ENCODE data around the gene IZUMO1. TPM values are rescaled to one million over a fixed set of nuclear protein-coding genes. Genes with fewer than 3 reads are reported as not detected.

IZUMO1 gene
- total and polyA plus RNA-seq, 3 donors from 2014 or later: 10.5 to 32.8 (median 28.9) TPM

DNA sequence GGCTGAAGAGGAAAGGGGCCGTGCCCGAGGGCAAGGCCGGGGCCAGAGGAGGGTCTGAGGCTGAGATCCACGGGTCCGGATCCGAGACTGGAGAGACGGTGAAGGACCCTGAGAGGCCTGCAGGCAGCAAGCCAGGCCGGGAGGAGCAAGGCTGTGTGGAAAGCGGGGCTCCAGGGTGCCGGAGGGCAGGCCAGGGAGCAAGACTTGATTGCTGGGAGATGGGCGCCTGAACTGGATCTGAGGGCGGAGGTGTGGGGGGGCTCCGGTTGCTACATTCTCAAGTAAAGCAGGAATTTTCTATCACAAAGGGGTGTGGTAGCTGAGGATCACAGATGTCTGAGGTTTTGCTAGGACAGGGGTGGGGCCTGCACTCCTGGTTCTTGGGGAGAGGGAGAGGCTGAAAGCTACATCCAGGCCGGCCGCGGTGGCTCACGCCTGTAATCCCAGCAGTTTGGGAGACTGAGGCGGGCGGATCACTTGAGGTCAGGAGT lies 31.0 kb downstream of the IZUMO1 start:
- H3K27ac ChIP-seq: peak overlapping the region; percentile 81 to 85
- no peaks in the 10 kb centered on the region for H3K27me3 ChIP-seq
- TF ChIP-seq, protein P1, sequence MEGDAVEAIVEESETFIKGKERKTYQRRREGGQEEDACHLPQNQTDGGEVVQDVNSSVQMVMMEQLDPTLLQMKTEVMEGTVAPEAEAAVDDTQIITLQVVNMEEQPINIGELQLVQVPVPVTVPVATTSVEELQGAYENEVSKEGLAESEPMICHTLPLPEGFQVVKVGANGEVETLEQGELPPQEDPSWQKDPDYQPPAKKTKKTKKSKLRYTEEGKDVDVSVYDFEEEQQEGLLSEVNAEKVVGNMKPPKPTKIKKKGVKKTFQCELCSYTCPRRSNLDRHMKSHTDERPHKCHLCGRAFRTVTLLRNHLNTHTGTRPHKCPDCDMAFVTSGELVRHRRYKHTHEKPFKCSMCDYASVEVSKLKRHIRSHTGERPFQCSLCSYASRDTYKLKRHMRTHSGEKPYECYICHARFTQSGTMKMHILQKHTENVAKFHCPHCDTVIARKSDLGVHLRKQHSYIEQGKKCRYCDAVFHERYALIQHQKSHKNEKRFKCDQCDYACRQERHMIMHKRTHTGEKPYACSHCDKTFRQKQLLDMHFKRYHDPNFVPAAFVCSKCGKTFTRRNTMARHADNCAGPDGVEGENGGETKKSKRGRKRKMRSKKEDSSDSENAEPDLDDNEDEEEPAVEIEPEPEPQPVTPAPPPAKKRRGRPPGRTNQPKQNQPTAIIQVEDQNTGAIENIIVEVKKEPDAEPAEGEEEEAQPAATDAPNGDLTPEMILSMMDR (IDR thresholded peaks at IDR 0.05): no peak
- intact Hi-C loops (cut with DNase I; ENCODE audit: low total_unique reads): no loop called here
- 23 to 29% methylated on average over 13 to 16 of the region's 19 CpGs for WGBS, 2 donors
- no peaks in the 10 kb centered on the region for H3K36me3 ChIP-seq (ENCODE audit: low read depth, missing control alignments)
- peaks cover 58% of the 10 kb centered on the region for H3K4me1 ChIP-seq
- peak overlapping the region; percentile 26 to 65 for H3K4me3 ChIP-seq
- DNase-seq: peak; percentile 51
- no peaks in the 10 kb centered on the region for H3K9me3 ChIP-seq

DNA sequence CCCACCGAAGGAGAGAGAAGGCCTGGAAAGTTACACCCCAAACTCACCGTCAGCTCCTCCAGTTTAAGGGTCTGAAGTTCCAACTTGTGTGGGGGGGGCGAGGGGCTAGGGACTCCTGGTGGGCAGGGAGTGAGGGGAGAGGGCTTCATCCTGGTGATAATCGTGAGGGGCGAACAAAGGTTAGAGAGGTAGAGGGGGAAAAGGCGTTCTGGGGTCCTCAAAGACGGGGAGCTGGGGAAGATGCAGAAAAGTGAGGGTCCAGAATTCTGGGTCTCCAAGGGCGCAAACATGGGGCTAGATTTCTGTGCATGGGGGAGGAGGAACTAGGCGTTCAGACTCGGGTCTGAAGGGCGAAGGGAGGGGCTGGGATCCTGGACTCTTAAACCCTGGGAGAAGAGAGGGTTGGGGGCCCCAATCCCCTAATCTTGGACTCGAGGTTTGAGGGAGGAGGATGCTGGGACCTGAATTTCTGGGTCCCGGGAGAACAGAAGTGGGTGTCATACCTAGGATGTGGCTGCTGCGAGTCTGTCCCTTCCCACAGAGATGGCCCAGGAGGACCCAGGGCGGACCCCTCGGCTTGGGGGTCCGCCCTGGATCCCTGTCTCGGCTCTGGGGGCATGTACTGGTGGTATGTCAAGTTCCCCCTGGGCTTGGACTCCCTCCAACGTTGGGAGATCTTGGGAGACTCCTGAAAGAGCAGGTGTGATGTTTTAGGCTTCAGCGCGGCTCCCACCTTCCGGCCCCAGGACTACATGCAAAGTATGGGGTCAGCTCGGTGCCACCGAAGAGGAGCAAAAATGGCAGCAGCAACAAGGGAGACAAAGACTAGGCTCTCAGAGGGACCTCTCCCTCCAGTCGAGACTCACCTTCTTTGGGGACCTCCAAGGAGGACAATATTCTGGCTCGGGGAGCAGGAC lies 31.7 kb downstream of the IZUMO1 start:
- peak overlapping the region; percentile 50 to 65 for H3K4me3 ChIP-seq
- no peaks in the 10 kb centered on the region for H3K36me3 ChIP-seq (ENCODE audit: low read depth, missing control alignments)
- no peaks in the 10 kb centered on the region for H3K9me3 ChIP-seq
- no peak for DNase-seq
- 20 to 23% methylated on average over 22 to 26 of the region's 26 CpGs for WGBS, 2 donors
- H3K27me3 ChIP-seq: no peaks in the 10 kb centered on the region
- H3K4me1 ChIP-seq: peaks cover 54% of the 10 kb centered on the region
- peak overlapping the region; percentile 81 to 85 for H3K27ac ChIP-seq
- TF ChIP-seq POLR2A (IDR thresholded peaks at IDR 0.05): no peak
- TF ChIP-seq, protein P1 (IDR thresholded peaks at IDR 0.05): no peak
- intact Hi-C loops (cut with DNase I; ENCODE audit: low total_unique reads): no loop called here

DNA sequence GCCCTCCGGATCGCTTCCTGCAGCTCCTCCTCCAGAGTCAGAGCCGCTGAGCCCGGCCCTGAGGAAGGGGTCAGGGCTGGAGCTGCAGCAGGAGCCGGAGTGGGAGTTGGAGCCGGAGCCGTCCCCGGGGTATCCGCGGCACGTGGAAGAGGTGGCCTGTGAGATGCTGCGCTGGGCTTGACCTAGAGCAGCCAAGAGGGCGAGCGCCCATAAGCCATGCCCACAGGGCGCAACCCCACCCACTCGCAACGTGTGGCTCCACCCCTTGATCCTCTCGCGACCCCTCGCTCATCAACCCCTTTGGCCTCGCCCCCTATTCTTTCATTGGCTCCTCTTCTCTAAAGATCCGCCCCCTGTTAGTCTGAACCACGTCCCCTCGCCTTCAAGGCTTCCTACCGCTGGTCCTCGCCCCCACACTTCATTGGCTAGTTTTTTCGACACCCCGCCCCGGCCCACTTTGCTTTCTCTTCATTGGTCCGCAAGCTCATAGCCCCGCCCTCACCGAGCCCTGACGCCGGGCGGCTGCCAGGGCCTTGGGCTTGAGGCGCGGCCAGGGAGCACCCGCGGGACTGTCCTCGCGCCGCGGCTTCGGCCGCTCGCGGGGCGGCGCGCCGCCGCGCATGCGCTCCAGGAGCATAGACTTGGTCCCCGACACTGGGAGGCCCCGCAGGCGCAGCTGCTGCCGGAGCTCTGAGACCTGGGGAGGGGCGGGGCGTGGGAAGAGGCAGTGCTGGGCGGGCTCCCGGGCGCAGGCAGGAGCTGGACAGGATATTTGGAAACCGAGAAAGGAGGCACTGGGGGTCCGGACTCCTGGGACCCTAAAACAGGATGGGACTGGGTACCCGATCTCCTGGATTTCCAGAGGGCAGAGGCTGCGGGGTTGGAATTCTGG lies 32.6 kb downstream of the IZUMO1 start:
- Histone ChIP-seq H3K9me3 (no peaks in the 10 kb centered on the region), H3K36me3 (ENCODE audit: low read depth, missing control alignments) (no peaks in the 10 kb centered on the region), H3K4me1 (peaks cover 45% of the 10 kb centered on the region), H3K27me3 (no peaks in the 10 kb centered on the region), H3K27ac (peak overlapping the region; percentile 81 to 85), H3K4me3 (peak overlapping the region; percentile 50 to 65)
- WGBS, 2 donors: 0 to 1% methylated on average over 28 to 59 of the region's 67 CpGs
- peak; percentile 99 for DNase-seq
- no peak for TF ChIP-seq POLR2A (IDR thresholded peaks at IDR 0.05)
- TF ChIP-seq, protein P1 (IDR thresholded peaks at IDR 0.05): no peak
- intact Hi-C loops (cut with DNase I; ENCODE audit: low total_unique reads): no loop called here

DNA sequence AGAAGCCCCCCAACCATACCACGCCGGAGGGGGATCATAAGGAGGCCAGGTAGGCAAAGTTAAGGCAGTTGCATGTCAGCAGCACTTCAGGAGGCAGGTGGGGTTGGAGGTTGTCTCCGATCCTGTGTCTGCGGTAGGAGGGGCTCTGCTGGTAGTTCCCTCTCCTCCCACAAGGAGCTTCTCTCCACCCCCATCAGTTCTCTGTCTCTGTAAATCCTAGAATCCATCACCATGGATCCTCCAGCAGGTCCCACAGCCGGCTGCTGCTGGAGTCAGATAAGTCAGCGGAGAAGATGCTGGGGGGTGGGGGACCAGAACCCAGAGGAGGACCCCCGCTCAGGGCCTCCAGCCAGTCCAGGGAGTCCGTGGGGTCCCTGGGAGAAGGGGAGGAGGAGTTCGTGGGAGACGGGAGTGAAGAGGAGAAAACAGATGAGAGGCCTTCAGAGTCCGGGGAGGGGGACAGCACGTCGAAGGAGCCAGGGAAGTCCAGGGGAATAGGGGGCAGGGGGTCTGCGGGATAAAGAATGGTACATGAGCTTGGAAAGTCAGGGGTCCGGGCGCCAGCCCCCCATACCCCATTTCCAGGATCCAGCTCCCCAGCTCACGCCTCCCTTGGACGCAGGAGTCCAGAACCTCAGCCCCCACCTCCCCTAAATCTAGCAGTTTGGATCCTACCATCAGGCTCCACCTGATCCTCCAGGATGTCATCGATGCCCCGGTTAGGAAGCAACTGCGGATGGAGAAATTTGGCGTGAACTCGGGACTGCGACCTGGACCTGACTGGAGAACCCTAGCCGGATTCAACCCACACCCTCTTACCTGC lies 33.5 kb downstream of the IZUMO1 start:
- H3K27ac ChIP-seq: peak overlapping the region; percentile 36 to 73
- H3K9me3 ChIP-seq: no peaks in the 10 kb centered on the region
- H3K4me1 ChIP-seq: peaks cover 38% of the 10 kb centered on the region
- H3K36me3 ChIP-seq (ENCODE audit: low read depth, missing control alignments): no peaks in the 10 kb centered on the region
- intact Hi-C loops (cut with DNase I; ENCODE audit: low total_unique reads): no loop called here
- peak overlapping the region; percentile 50 to 65 for H3K4me3 ChIP-seq
- TF ChIP-seq, protein P1 (IDR thresholded peaks at IDR 0.05): no peak
- no peak for TF ChIP-seq POLR2A (IDR thresholded peaks at IDR 0.05)
- no peaks in the 10 kb centered on the region for H3K27me3 ChIP-seq
- WGBS, 2 donors: 16 to 17% methylated on average over 20 to 25 of the region's 25 CpGs
- no peak for DNase-seq

All from testis (tissue), 3 donors.